Activated naive CD4-positive, alpha-beta T cell treated with anti-CD3 and anti-CD28 coated beads, Interleukin-2, amount 50 U/mL, for 72 hours (primary cell): ENCODE results near the gene POGLUT2. TPM values are rescaled to one million over a fixed set of nuclear protein-coding genes. Genes with fewer than 3 reads are reported as not detected.
A peak's percentile ranks its signal among the peaks of the same experiment; 100 is the strongest.

Experiments used
- ATAC-seq, 2 donors: fragments of 150-1000 bp; cut with Tn5 transposase; 2 replicates each; pipeline ENCODE4 v1.10.0; 2021; ENCODE audit warnings: mild to moderate bottlenecking in 2 of 2, moderate library complexity in 2 of 2
- DNase-seq, 2 donors: peaks; one replicate each; pipeline ENCODE4 v3.0.0; 2021 to 2022; ENCODE audit warnings: low spot score in 2 of 2
- H3K27ac Mint-ChIP-seq, 2 donors: one replicate each; pipeline ENCODE4 v1.8.0; 2022; ENCODE audit warnings: mild to moderate bottlenecking in 2 of 2, mixed read lengths in 2 of 2
- H3K36me3 Mint-ChIP-seq, 2 donors: one replicate each; pipeline ENCODE4 v1.8.0; 2022; ENCODE audit warnings: mixed read lengths in 2 of 2
- H3K9me3 Mint-ChIP-seq, 2 donors: one replicate each; pipeline ENCODE4 v1.8.0; 2022; ENCODE audit warnings: mixed read lengths in 2 of 2
- total RNA-seq, 2 donors: library from RNA; stranded (reverse); gene quantifications; one replicate each; pipeline ENCODE4 v1.2.3, GENCODE V29; 2022

POGLUT2 gene
- total RNA-seq, 2 donors from 2014 or later, result 1.8 to 4.3 TPM

DNA sequence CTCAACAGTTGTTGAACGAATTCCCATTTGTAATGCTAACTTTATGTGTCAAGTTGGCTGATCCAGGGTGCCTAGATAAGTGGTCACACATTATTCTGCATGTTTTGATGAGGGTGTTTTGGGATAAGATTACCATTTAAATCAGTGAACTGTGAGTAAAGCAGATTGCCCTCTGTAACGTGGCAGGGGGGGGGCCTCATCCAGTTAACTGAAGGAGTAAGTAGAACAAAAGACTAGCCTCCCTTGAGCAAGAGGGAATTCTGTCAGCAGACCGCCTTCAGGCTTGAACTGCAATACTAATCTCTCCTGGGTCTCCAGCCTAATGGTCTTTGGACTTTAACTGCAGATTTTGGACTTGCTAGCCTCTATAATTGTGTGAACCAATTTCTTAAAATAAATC, 21.0 kb downstream of the POGLUT2 start:
- Mint-ChIP-seq H3K27ac (no peak overlapping the region), H3K36me3 (peaks cover 35 to 41% of the 10 kb centered on the region in 2 donors), H3K9me3 (no peaks in the 10 kb centered on the region)
- ATAC-seq (no peak), DNase-seq (no peak)

GRCh38 chr13:102776271-102776670, 22.5 kb downstream of the POGLUT2 start:
- no peaks in the 10 kb centered on the region for H3K9me3 Mint-ChIP-seq
- no peak overlapping the region for H3K27ac Mint-ChIP-seq
- peaks cover 27 to 29% of the 10 kb centered on the region in 2 donors for H3K36me3 Mint-ChIP-seq

DNA sequence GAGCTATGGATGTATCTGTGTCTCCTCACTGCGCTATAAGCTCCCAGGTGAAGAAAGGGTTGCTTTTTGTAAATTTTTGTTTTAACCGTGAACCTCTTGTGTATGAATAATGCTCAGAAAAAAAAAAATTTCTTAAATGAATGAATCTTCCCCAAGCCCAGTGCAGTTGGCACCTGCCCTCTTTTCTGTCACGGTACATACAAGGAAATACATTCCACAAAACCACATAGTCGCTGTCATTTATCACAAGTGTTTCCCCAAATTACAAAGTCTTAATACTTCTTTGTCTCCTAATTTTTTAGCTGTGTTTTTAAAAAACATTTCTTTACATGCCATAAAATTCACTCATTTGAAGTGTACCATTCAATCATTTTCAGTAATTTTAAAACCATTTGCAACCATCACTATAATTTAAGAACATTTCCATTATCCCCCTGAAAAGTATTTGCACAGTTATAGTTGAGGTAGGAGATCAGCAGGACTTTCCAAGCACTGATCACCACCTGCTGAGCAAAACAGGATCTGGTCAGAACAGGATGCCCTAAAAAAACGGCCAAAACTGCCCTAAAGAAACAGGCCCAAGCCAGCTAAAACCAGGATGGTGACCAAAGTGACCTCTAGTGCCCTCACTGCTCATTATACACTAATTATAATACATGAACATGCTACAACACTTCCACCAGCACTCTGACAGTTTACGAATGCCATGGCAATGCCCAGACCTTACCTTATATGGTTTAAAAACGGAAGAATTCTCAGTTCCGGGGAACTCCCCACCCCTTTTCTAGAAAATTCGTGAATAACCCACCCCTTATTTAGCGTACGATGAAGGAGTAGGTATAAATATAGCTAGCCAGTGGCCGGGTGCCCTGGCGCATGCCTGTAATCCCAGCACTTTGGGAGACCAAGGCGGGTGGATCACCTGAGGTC, 23.9 kb downstream of the POGLUT2 start:
- ATAC-seq (no peak), DNase-seq (no peak)
- H3K27ac Mint-ChIP-seq, result peak overlapping the region; percentile 70 to 93
- no peaks in the 10 kb centered on the region for H3K9me3 Mint-ChIP-seq
- peaks cover 18 to 24% of the 10 kb centered on the region in 2 donors for H3K36me3 Mint-ChIP-seq

More at GRCh38 chr13:102776271-102776670, 22.5 kb downstream of the POGLUT2 start:
- ATAC-seq (no peak), DNase-seq (no peak)

GRCh38 chr13:102774214-102774568, 24.6 kb downstream of the POGLUT2 start:
- Mint-ChIP-seq H3K9me3 (no peaks in the 10 kb centered on the region), H3K36me3 (peaks cover 18 to 24% of the 10 kb centered on the region in 2 donors), H3K27ac (peak overlapping the region; percentile 70 to 93)
- ATAC-seq (no peak), DNase-seq (no peak)

- Mint-ChIP-seq H3K27ac (peak within 1 kb of the TSS; percentile 88 to 93), H3K9me3 (no peaks in the 10 kb centered on the region), H3K36me3 (peaks cover 18 to 24% of the 10 kb centered on the region in 2 donors)
- ATAC-seq (peak; percentile 91 to 97), DNase-seq (peak; percentile 92)
Measured at GRCh38 chr13:102773441-102774213, 25.1 kb downstream of the POGLUT2 start, which contains the start of gene TEX30. TEX30 (minus strand) TSS chr13:102773786; CDS start chr13:102770026, 3,760 bp downstream.

DNA sequence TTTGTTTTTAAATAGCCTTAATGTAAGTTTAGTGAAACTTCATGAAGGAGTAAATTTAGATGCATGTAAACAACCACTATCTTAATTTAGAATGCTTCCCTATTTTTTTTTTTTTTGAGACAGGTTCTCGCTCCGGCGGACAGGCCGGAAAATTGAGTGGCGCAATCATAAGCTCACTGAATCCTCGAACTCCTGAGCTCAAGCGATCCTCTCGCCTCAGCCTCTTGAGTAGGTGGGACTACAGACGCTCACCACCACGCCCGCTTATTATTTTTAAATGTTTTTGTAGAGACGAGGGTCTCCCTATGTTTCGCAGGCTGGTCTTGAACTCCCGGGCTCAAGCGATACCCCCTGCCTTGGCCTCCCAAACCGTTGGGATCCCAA, 26.7 kb downstream of the POGLUT2 start:
- peaks cover 18 to 27% of the 10 kb centered on the region in 2 donors for H3K36me3 Mint-ChIP-seq
- no peaks in the 10 kb centered on the region for H3K9me3 Mint-ChIP-seq
- ATAC-seq (no peak), DNase-seq (no peak)
- peak overlapping the region in 1 of 2 donors; percentile 93 for H3K27ac Mint-ChIP-seq

GRCh38 chr13:102771298-102772041, 27.3 kb downstream of the POGLUT2 start:
- ATAC-seq (no peak), DNase-seq (no peak)
- Mint-ChIP-seq H3K36me3 (peaks cover 18 to 30% of the 10 kb centered on the region in 2 donors), H3K9me3 (no peaks in the 10 kb centered on the region), H3K27ac (no peak overlapping the region)

DNA sequence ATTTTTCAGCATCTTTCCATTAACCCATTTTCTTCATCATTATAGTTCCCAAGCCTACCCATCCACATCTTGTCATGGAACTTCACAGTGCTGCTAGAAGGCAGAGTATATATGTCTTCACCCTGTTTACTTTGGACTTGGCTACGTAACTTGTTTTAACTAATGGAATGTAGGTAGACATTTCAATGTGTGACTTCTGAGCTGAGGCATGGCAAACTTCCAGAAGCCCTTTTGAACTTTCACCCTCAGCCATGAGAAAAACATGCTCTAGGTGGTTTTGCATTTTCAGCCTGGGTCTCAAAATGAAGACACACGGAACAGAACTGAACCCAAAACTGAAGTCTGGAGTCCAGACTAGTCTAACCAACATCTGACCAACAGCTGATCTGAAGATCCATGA, 28.3 kb downstream of the POGLUT2 start:
- no peak for ATAC-seq

DNA sequence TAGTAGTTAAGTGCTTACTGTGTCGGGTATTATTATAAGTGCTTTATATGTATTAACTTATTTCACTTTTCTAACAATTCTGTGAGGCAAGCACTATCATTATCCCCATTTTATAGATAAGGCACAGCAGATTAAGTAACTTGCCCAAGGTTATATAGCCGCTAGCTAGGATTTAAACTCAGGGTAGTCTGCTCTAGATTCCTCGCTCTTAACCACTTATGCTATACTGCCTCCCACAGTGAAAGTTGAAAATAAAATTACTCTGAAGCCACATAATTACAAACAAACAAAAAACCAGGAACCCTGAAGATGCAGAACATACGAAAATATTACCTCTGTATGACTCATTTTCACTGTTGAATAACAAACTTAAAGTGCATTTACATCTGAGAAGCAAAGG, 29.1 kb downstream of the POGLUT2 start:
- Mint-ChIP-seq H3K9me3 (no peaks in the 10 kb centered on the region), H3K27ac (no peak overlapping the region), H3K36me3 (peaks cover 13 to 30% of the 10 kb centered on the region in 2 donors)
- DNase-seq, result no peak
- ATAC-seq, result no peak

More for the DNA sequence above, 28.3 kb downstream of the POGLUT2 start:
- no peak for DNase-seq
- no peaks in the 10 kb centered on the region for H3K9me3 Mint-ChIP-seq
- no peak overlapping the region for H3K27ac Mint-ChIP-seq
- peaks cover 18 to 30% of the 10 kb centered on the region in 2 donors for H3K36me3 Mint-ChIP-seq

DNA sequence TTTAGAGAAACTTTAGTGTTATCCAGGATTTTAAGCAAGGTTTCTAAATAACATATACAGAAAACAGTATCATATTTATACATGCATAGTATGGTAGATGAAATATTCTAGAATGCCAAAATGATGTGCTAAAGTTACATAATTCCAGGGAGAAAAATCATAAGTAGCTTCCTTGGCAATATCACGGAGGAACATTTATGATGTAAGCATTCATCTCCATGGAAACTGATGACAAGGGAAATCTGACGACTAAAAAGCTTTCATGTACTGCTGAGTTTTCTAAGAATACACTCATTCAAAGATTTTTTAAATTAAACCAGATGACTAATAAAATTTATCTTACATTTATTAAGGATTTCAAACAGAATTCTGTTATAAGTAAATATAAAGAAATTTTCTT, 29.9 kb downstream of the POGLUT2 start:
- peaks cover 6 to 22% of the 10 kb centered on the region in 2 donors for H3K36me3 Mint-ChIP-seq
- no peak for DNase-seq
- H3K27ac Mint-ChIP-seq, result no peak overlapping the region
- H3K9me3 Mint-ChIP-seq, result no peaks in the 10 kb centered on the region
- no peak for ATAC-seq

GRCh38 chr13:102763741-102764140, 35.0 kb downstream of the POGLUT2 start:
- no peak for ATAC-seq
- no peak for DNase-seq
- no peaks in the 10 kb centered on the region for H3K9me3 Mint-ChIP-seq
- no peak overlapping the region for H3K27ac Mint-ChIP-seq
- H3K36me3 Mint-ChIP-seq, result peaks cover 0 to 6% of the 10 kb centered on the region in 2 donors

DNA sequence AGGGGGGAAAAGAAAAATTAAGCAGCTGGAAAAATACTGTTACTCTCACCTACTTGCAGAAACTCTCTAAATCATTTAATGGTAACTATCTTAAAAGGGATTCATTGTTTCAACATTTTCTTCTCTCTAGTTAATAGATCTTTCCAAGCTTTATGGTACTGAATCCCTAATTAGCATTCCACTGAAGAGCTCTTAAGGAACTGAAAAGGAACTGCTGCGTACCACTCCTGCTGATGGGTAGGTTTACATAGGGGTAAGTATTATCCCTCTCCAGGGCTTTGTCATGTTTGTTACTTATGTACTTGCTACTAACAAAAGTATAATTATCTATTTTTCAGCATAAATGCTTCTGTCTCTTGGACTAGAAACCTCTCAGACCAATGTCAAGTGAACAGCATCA, 37.7 kb downstream of the POGLUT2 start:
- no peaks in the 10 kb centered on the region for H3K36me3 Mint-ChIP-seq
- ATAC-seq, result no peak
- no peak for DNase-seq
- no peaks in the 10 kb centered on the region for H3K9me3 Mint-ChIP-seq
- no peak overlapping the region for H3K27ac Mint-ChIP-seq

DNA sequence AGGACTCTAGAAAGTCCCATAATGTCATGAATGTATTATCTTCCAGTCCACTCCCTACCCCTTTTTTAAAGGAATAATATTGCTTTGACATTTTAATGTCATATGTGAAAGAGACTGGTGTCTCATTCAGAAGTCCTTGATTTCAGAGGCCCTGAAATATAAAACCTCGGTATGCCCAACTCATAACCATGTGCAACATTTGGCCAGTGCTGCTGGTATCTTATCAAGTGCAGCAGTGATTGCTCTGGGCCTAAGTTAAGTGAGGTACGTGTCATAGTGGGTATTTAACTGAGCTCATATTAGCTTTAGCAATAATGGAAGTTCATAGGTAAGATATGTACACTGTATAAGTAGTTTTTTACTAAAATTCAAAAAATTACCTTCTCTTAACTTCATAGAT, 39.9 kb downstream of the POGLUT2 start:
- ATAC-seq (no peak), DNase-seq (no peak)
- Mint-ChIP-seq H3K9me3 (no peaks in the 10 kb centered on the region), H3K27ac (no peak overlapping the region), H3K36me3 (no peaks in the 10 kb centered on the region)

GRCh38 chr13:102757006-102757405, 41.8 kb downstream of the POGLUT2 start:
- DNase-seq, result no peak

DNA sequence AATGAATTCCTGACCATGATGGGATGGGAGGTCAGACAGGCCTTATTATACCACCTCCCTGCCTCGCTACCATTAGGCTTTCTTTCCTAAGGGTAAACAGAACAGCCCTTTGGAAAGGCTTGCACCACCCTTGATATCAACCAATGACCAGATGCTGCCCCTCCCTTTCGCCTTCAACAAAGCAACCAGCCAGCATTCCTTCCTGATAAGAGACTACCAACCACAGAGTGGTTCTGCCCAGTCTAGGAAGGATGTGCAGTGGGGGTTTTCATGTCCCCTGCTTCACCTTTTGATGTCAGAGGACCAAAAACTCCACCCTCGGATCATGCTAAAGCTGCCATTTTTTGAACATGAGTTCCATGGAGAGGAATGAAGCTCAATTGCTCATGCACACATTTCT, 46.9 kb downstream of the POGLUT2 start:
- peaks cover 21 to 26% of the 10 kb centered on the region in 2 donors for H3K36me3 Mint-ChIP-seq
- ATAC-seq, result no peak
- no peak overlapping the region for H3K27ac Mint-ChIP-seq
- peaks cover 5% of the 10 kb centered on the region in 2 donors for H3K9me3 Mint-ChIP-seq
- DNase-seq, result no peak

More at GRCh38 chr13:102757006-102757405, 41.8 kb downstream of the POGLUT2 start:
- Mint-ChIP-seq H3K27ac (no peak overlapping the region), H3K9me3 (no peaks in the 10 kb centered on the region), H3K36me3 (no peaks in the 10 kb centered on the region)
- no peak for ATAC-seq

- ATAC-seq (no peak), DNase-seq (no peak)
- Mint-ChIP-seq H3K9me3 (peaks cover 40 to 42% of the 10 kb centered on the region in 2 donors), H3K36me3 (peaks cover 22 to 55% of the 10 kb centered on the region in 2 donors), H3K27ac (no peak overlapping the region)
Measured at GRCh38 chr13:102742506-102742905, 56.3 kb downstream of the POGLUT2 start.
